Stimulated activated effector memory CD8-positive, alpha-beta T cell treated with anti-CD3 and anti-CD28 coated beads, Interleukin-12 subunit alpha, Interleukin-12 subunit beta, amount 100 ng/mL, for 72 hours (primary cell): Measurements from ENCODE around the gene SYAP1.
"Not testable (repeated sequence)": the region's sequence is repeated elsewhere in the genome, so short reads cannot be mapped to it uniquely, and the experiment has no call there.

Experiments used
- ATAC-seq: fragments of 150-1000 bp; cut with Tn5 transposase; 2 replicates; pipeline ENCODE4 v1.10.0; 2021
- DNase-seq, 2 donors: peaks; one replicate each; pipeline ENCODE4 v3.0.0; 2021 to 2022; ENCODE audit warnings: low spot score in 2 of 2
- H3K27ac Mint-ChIP-seq: one replicate; pipeline ENCODE4 v1.8.0; 2022; ENCODE audit warnings: mild to moderate bottlenecking, mixed read lengths
- H3K36me3 Mint-ChIP-seq: one replicate; pipeline ENCODE4 v1.8.0; 2022; ENCODE audit warnings: mild to moderate bottlenecking, mixed read lengths
- H3K4me1 Mint-ChIP-seq: one replicate; pipeline ENCODE4 v1.8.0; 2022; ENCODE audit warnings: mixed read lengths
- H3K4me3 Mint-ChIP-seq: one replicate; pipeline ENCODE4 v1.8.0; 2022; ENCODE audit warnings: mild to moderate bottlenecking, mixed read lengths
- H3K9me3 Mint-ChIP-seq: one replicate; pipeline ENCODE4 v1.8.0; 2022; ENCODE audit warnings: mixed read lengths

Gene SYAP1

DNA sequence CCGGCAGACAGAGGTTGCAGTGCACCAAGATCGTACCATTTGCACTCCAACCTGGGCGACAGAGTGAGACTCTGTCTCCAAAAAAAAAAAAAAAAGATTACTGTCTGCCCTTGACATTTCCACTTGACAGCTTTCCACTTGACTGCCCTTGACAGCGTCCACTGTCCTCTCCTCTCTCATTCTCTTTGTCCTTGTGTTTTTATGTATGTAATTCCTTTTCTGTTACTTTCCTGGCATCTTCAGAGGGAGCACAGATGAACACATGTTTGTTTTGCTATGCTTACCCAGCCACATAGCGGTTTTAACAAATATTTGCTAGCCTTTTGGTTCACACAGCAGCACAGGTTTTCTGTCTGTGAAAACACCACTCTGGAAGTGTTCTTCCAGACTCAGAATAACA lies 26.2 kb downstream of the SYAP1 start:
- Mint-ChIP-seq H3K9me3 (no peaks in the 10 kb centered on the region), H3K36me3 (peaks cover 95% of the 10 kb centered on the region)
- DNase-seq, result no peak

DNA sequence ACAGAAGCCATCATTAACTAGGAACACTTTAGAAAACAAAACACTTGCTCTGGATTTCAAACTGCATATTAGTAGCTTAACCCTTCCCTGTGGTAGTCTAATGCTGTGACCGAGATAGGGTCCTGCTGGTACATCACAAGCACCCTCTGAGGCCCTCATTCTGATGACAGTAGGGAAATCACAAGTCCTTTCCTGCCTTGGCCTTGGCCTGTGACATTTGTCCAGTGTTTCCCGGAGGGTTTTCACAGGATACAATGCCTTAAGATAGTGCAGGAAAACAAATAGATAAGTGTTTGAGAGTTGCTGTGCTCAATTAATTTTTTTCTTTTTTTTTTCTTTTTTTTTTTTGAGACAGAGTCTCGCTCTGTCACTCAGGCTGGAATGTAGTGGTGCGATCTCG lies 29.0 kb downstream of the SYAP1 start:
- Mint-ChIP-seq H3K9me3 (no peaks in the 10 kb centered on the region), H3K4me3 (no peak overlapping the region), H3K4me1 (no peaks in the 10 kb centered on the region), H3K27ac (no peak overlapping the region), H3K36me3 (peaks cover 85% of the 10 kb centered on the region)
- no peak for ATAC-seq
- no peak for DNase-seq

More for the DNA sequence above, 26.2 kb downstream of the SYAP1 start:
- H3K4me3 Mint-ChIP-seq, result no peak overlapping the region
- H3K27ac Mint-ChIP-seq, result no peak overlapping the region
- H3K4me1 Mint-ChIP-seq, result no peaks in the 10 kb centered on the region
- no peak for ATAC-seq

DNA sequence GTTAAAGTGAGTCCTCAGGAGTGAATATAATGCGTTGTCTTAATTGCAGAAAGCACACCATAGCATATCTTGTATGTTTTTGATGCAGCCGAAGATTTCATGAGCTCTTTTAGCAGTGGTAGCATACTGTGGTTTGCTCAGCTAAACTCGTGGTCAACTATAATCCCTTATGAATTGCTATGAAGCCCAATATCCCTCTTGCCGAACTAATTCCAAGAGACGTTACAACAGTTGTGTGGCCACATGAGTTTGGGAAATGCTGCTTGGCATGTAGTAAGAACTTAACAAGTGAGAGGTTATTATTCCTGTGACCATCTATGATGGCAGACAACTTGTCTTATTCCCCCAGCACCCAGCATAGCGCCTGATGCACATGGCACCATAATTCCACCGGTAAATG lies 30.7 kb downstream of the SYAP1 start:
- Mint-ChIP-seq H3K9me3 (no peaks in the 10 kb centered on the region), H3K4me1 (no peaks in the 10 kb centered on the region), H3K36me3 (peaks cover 85% of the 10 kb centered on the region), H3K4me3 (no peak overlapping the region), H3K27ac (no peak overlapping the region)
- no peak for ATAC-seq
- DNase-seq, result no peak

DNA sequence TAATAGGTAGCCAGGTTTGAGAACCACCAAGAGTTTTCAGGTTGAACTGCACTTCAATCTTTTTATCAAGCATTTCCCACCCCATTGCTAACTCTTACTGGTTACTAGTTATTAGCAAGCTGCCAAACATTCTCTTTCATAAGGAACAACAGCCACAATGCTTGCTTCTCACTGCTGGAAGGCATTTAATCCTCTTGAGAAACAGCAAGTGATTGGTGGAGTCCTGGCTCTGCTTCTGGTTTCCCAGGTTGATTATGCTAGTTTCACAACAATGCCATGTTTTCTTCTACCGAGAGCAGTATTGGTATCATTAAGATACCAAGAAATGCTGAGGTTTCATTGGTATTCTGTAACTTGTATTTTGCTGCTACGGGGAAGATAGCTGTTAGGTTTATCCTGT lies 34.6 kb downstream of the SYAP1 start:
- ATAC-seq (no peak), DNase-seq (no peak)
- Mint-ChIP-seq H3K4me3 (no peak overlapping the region), H3K27ac (no peak overlapping the region), H3K4me1 (no peaks in the 10 kb centered on the region), H3K36me3 (peaks cover 82% of the 10 kb centered on the region), H3K9me3 (no peaks in the 10 kb centered on the region)

DNA sequence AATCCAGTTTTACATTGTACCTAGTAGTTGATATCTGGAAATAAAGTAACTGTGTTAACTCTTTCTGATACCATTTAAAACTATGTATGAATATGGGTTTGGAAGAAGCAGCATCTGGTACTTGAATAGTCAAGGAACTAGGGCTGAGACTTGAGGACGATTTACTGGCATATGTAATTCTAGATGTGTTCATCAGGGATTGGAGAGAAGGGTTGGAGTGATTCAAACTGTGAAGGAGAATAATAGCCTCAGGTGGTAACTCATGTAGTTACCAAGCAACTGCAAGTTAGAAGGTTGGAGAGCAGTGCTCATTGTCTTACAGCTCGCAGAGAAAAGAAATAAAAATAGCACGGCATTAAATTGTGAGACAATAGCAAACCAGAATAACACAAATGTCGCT lies 37.3 kb downstream of the SYAP1 start:
- no peaks in the 10 kb centered on the region for H3K9me3 Mint-ChIP-seq
- no peak overlapping the region for H3K4me3 Mint-ChIP-seq
- H3K36me3 Mint-ChIP-seq, result peaks cover 88% of the 10 kb centered on the region
- H3K4me1 Mint-ChIP-seq, result no peaks in the 10 kb centered on the region
- no peak for ATAC-seq
- no peak for DNase-seq
- no peak overlapping the region for H3K27ac Mint-ChIP-seq

DNA sequence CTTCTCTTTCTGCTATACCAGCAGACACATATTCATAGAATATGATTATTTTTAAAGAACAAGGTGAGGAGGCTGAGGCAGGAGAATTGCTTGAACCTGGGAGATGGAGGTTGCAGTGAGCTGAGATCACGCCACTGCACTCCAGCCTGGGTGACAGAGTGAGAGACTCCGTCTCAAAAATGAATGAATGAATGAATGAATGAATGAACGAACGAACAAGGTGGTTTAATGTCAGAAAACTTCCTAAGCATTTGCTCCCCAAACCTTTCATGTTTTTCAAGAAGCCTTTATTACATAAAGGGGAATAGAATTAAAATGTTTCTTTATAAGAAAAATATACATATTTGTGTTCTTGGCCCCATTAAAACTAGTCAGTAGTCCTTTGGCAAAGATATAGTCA lies 42.1 kb downstream of the SYAP1 start:
- H3K36me3 Mint-ChIP-seq, result peaks cover 43% of the 10 kb centered on the region
- H3K4me1 Mint-ChIP-seq, H3K9me3 Mint-ChIP-seq, H3K27ac Mint-ChIP-seq, ATAC-seq, H3K4me3 Mint-ChIP-seq, DNase-seq: not testable (repeated sequence)

DNA sequence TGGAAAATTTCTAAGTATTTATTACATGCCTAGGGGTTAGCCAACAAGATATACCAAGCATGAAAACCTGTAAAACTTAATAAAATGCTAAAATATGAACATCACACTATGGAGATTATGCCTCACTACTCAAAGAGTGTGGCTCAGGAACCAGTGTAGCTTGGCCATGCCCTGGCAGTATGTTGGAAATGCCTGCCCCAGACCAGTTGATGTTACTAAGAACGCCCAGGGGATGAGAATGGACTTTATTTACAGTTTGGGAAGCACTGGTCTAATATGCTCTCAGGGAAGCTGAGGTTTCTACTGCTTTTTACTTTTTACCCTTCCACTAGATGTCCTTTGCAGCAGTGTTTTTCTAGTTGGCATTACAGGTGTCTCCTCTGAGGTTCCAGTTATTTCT lies 43.2 kb downstream of the SYAP1 start:
- Mint-ChIP-seq H3K4me3 (no peak overlapping the region), H3K27ac (no peak overlapping the region), H3K4me1 (no peaks in the 10 kb centered on the region), H3K36me3 (peaks cover 33% of the 10 kb centered on the region), H3K9me3 (no peaks in the 10 kb centered on the region)
- DNase-seq (no peak), ATAC-seq (no peak)

DNA sequence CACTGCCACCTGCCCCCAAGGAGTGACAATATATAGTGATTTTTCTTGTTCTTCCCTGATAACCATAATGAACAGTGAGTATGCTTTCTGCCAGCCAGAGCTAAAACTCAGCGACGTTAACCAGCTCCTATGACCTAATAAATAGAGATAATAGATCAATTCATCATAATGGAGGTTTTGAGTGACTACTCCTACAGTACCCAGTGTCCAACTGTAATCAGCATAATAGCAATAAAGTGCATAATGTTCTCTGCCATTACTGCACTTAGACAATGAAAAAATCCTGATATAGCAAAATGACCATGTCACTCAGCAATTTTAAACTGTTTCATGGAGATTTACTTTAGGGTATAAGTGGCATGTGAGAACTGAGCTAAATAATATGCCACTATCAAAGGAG lies 46.2 kb downstream of the SYAP1 start:
- no peaks in the 10 kb centered on the region for H3K9me3 Mint-ChIP-seq
- ATAC-seq (no peak), DNase-seq (no peak)
- H3K36me3 Mint-ChIP-seq, result peaks cover 9% of the 10 kb centered on the region
- H3K4me1 Mint-ChIP-seq, result no peaks in the 10 kb centered on the region
- no peak overlapping the region for H3K27ac Mint-ChIP-seq
- H3K4me3 Mint-ChIP-seq, result no peak overlapping the region

DNA sequence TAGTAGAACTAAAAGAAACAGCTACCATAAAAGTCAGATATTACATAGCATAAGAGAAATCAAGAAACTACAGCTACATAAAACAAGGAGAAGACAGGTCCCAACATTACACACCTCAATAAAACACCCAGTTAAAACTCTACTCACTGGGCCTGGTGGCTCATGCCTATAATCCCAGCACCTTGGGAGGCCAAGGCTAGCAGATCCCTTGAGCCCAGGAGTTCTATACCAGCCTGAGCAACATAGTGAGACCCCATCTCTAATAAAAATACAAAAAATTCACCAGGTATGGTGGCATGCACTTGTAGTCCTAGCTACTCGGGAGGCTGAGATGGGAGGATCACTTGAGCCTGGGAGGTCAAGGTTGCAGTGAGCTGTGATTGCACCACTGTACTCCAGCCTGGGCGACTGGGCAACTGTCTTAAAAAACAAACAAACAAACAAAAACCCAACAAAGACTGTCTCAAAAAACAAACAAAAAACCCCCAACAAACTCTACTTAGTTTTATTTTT lies 51.6 kb downstream of the SYAP1 start:
- Mint-ChIP-seq H3K9me3 (no peaks in the 10 kb centered on the region), H3K27ac (no peak overlapping the region), H3K4me3 (no peak overlapping the region), H3K4me1 (no peaks in the 10 kb centered on the region), H3K36me3 (no peaks in the 10 kb centered on the region)
- ATAC-seq (no peak), DNase-seq (no peak)

DNA sequence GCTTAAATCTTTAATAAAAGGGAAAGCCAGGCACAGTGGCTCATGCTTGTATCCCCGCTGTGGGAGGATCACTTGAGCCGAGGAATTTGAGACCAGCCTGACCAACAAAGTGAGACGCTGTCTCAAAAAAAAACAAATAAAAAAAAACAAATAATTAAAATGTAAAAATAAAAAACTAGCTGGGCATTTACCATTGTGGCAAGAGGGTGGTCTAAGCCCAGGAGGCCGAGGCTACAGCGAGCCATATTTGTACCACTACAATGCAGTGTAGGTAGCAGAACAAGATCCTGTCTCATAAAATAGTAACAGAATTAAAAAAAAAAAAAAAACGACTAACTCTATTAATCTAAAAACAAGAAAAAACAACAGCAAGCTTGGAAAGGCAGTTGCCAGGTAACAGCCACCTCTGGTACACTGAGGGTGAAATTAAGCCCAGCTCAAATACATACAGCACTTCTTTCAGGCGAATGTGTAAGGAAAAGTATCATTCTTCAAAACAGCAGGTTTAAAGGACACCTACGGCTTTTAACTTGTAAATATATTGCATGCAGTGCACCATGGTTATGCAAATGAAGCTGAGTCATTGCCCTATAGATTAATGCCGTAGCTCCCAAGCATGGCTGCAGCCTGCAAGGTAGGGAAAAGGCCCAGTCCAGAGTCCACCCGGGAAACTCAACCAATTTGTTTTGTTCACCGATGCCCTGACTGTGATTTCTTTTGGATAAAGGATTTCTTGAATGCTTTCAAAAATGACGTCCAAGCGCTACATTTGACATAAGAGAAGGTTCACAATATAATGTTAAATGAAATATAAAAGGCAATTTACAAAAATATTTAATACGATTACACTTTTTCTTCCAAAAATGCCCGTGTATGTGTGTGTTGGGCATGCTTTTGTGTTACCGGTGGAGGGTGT lies 52.3 kb downstream of the SYAP1 start:
- Mint-ChIP-seq H3K4me1 (no peaks in the 10 kb centered on the region), H3K9me3 (no peaks in the 10 kb centered on the region), H3K27ac (no peak overlapping the region), H3K4me3 (no peak overlapping the region), H3K36me3 (no peaks in the 10 kb centered on the region)
- ATAC-seq (no peak), DNase-seq (no peak)

DNA sequence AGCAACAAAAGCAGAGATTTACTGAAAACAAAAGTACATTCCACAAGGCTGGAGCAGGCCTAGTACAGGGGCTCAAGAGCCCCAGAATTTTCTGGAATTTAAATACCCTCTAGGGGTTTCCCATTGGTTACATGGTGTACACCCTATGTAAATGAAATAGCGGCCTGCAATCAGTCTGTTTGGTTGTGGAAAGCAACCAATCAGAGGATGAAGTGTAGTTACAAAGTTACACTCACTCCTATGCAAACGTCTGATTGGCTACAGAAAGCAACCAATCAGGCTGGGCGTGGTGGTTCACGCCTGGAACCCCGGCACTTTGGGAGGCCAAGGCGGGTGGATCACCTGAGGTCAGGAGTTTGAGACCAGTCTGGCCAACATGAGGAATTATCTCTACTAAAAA lies 53.0 kb downstream of the SYAP1 start:
- no peaks in the 10 kb centered on the region for H3K4me1 Mint-ChIP-seq
- DNase-seq, result no peak
- H3K4me3 Mint-ChIP-seq, result no peak overlapping the region
- H3K36me3 Mint-ChIP-seq, result no peaks in the 10 kb centered on the region
- H3K9me3 Mint-ChIP-seq, result no peaks in the 10 kb centered on the region
- no peak overlapping the region for H3K27ac Mint-ChIP-seq
- no peak for ATAC-seq

DNA sequence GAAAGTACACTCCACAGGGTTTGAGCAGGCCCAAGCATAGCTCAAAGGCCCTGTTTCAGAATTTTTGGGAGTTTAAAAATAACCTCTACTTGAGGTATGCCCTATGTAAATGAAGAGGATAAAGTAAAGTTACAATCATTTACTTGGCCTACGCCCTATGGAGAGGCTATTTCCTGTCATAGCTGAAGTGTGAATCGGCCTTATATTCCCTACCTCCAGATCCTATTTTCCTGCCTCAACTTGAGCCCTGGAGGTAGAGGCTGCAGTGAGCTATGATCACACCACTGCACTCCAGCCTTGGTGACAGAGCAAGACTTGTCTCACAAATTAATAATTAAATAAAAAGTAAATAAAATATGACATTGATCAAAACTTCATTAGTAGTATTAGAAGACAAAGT lies 55.3 kb downstream of the SYAP1 start:
- Mint-ChIP-seq H3K4me3 (no peak overlapping the region), H3K9me3 (no peaks in the 10 kb centered on the region), H3K27ac (no peak overlapping the region), H3K4me1 (no peaks in the 10 kb centered on the region), H3K36me3 (no peaks in the 10 kb centered on the region)
- DNase-seq (no peak), ATAC-seq (no peak)

DNA sequence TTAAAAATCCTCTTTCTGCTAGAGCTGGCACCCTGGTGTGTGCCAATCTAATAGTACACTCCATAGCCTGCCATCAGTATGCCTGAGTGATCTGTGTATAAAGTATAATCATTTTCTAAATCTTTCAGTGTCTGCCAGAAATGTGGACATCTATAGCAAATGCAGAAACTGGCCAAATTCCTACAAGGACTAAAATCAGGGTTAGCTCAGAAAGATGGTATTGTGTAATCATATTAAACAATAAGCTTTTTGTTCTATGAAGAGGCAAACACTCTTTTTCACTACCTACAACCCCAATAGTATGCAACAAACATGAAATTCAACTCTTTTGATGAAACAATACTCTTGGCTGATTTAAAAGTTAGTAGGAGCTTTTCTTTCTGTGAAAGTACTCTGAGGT lies 59.1 kb downstream of the SYAP1 start:
- no peaks in the 10 kb centered on the region for H3K36me3 Mint-ChIP-seq
- no peak for ATAC-seq
- DNase-seq, result no peak

DNA sequence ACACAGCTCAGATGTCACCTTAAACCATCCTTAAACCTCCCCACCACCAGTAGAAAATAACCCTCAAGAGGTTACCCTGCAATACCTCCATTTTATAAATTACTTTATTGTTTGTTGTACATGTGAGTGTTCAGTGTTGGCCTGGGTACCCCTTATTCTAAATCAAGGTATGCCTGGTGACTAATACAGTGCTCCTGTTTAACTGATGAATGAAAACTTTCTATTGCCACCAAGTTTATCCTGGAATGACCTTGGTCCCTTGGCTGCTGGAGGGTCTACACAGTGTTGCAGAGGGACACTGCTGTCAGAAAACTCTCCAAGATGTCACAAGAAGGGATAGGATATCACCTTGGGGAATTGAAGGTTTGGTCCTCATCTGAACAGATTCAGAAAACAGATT lies 59.6 kb downstream of the SYAP1 start:
- Mint-ChIP-seq H3K4me1 (no peaks in the 10 kb centered on the region), H3K36me3 (no peaks in the 10 kb centered on the region), H3K9me3 (no peaks in the 10 kb centered on the region), H3K4me3 (no peak overlapping the region), H3K27ac (no peak overlapping the region)
- no peak for ATAC-seq
- no peak for DNase-seq

More for the DNA sequence above, 59.1 kb downstream of the SYAP1 start:
- no peaks in the 10 kb centered on the region for H3K9me3 Mint-ChIP-seq
- no peaks in the 10 kb centered on the region for H3K4me1 Mint-ChIP-seq
- no peak overlapping the region for H3K4me3 Mint-ChIP-seq
- no peak overlapping the region for H3K27ac Mint-ChIP-seq

DNA sequence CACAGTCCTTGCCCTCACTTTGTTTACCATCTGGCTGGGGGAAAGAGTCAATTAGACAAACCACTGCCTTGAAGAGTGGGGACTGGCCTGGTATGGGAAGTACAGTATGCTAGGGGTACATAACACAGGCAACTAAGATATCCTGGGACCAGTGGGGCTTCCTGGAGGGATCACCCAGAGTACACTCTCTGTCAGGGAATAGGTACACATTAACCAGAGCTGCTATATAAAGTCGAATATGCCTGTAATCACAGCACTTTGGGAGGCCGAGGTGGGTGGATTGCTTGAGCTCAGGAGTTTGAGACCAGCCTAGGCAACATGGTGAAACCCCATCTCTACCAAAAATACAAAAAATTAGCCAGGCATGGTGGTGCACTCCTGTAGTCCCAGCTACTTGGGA lies 60.4 kb downstream of the SYAP1 start:
- DNase-seq, H3K36me3 Mint-ChIP-seq, H3K27ac Mint-ChIP-seq, ATAC-seq, H3K4me3 Mint-ChIP-seq, H3K4me1 Mint-ChIP-seq, H3K9me3 Mint-ChIP-seq: not testable (repeated sequence)

DNA sequence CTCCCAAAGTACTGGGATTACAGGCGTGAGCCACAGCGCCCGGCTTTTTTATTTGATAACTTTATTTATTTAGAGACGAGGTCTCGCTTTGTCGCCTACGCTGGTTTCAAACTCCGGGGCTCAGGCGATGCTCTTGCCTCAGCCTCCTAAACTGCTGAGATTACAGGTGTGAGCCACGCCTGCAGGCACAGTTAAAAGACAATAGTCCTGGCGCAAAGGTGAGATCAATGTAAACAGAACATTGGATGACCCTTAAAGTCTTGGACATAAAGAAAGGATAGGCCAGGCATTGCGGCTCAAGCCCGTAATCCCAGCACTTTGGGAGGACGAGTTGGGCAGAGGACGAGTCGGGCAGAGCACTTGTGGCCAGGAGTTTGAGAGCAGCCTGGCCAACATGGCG lies 64.0 kb downstream of the SYAP1 start:
- DNase-seq (no peak), ATAC-seq (no peak)
- no peaks in the 10 kb centered on the region for H3K9me3 Mint-ChIP-seq
- no peak overlapping the region for H3K27ac Mint-ChIP-seq
- no peak overlapping the region for H3K4me3 Mint-ChIP-seq
- no peaks in the 10 kb centered on the region for H3K4me1 Mint-ChIP-seq
- peaks cover 13% of the 10 kb centered on the region for H3K36me3 Mint-ChIP-seq
